DOHH2 (cell line): ENCODE measurements around the gene SFTPB.

Experiments used
- CTCF ChIP-seq: fragments of 200-600 bp; sonication (generic); IDR thresholded peaks from one replicate; pipeline ENCODE4 v1.5.1; 2014; ENCODE audit warnings: antibody characterized with exemption, mild to moderate bottlenecking, low read depth, low read length; ENCODE audit not compliant: poor library complexity, severe bottlenecking
- EZH2phosphoT487 ChIP-seq: fragments of 200-600 bp; sonication (generic); IDR thresholded peaks from 2 replicates; pipeline ENCODE4 v1.6.1; 2017; ENCODE audit warnings: borderline replicate concordance, mild to moderate bottlenecking, antibody characterized with exemption, low read length, moderate library complexity, mixed read lengths

- TF ChIP-seq CTCF (no peak), EZH2phosphoT487 (no peak)
Observed at GRCh38 chr2:85659324-85659981, 8.5 kb downstream of the SFTPB start.
